Measurements from ENCODE around the gene WDR7.
"Not testable (repeated sequence)": the region's sequence is repeated elsewhere in the genome, so short reads cannot be mapped to it uniquely, and the experiment has no call there.

The WDR7 gene

GRCh38 chr18:56645415-56646016 is 5.6 kb upstream of the WDR7 start:
- peak; percentile 26; the same call in 1 of the 2 replicates for TF ChIP-seq CTCF (IDR thresholded peaks at IDR 0.05; ENCODE audit: low read depth, low read length)
- no peak overlapping the region for H3K4me3 ChIP-seq (ENCODE audit: low read depth, low read length)

- no peak overlapping the region for H3K4me3 ChIP-seq (ENCODE audit: low read depth, low read length)
- TF ChIP-seq CTCF (IDR thresholded peaks at IDR 0.05; ENCODE audit: low read depth, low read length): no peak
These were observed 4.1 kb upstream of the WDR7 start for GRCh38 chr18:56647071-56647470.

GRCh38 chr18:56647951-56648893 is 2.9 kb upstream of the WDR7 start:
- TF ChIP-seq CTCF (IDR thresholded peaks at IDR 0.05; ENCODE audit: low read depth, low read length): no peak
- H3K4me3 ChIP-seq (ENCODE audit: low read depth, low read length): no peak overlapping the region

- TF ChIP-seq CTCF (IDR thresholded peaks at IDR 0.05; ENCODE audit: low read depth, low read length): no peak
- H3K4me3 ChIP-seq (ENCODE audit: low read depth, low read length): no peak overlapping the region
These were observed 1.2 kb upstream of the WDR7 start for GRCh38 chr18:56649996-56650395.

GRCh38 chr18:56651771-56652092 is 573 bp downstream of the WDR7 start:
- TF ChIP-seq CTCF (IDR thresholded peaks at IDR 0.05; ENCODE audit: low read depth, low read length): no peak

GRCh38 chr18:56652802-56653201 is 1.6 kb downstream of the WDR7 start:
- no peak overlapping the region for H3K4me3 ChIP-seq (ENCODE audit: low read depth, low read length)
- TF ChIP-seq CTCF (IDR thresholded peaks at IDR 0.05; ENCODE audit: low read depth, low read length): no peak

More at GRCh38 chr18:56651771-56652092, 573 bp downstream of the WDR7 start:
- H3K4me3 ChIP-seq (ENCODE audit: low read depth, low read length): peak overlapping the region; percentile 93

- H3K4me3 ChIP-seq (ENCODE audit: low read depth, low read length): not testable (repeated sequence)
These were observed 3.1 kb downstream of the WDR7 start for GRCh38 chr18:56654280-56654679.
